Keratinocyte (primary cell): ENCODE data around the gene ZNF423. TPM values are rescaled to one million over a fixed set of nuclear protein-coding genes. Genes with fewer than 3 reads are reported as not detected.

Source experiments
- DNase-seq: peaks from one replicate; pipeline ENCODE4 v3.0.0-alpha.2; 2011; ENCODE audit warnings: low read depth, missing footprints, low spot score
- FAIRE-seq: peaks from 2 replicates; lab custom pipeline; 2011; peaks lifted over from hg19 to GRCh38; lab: Jason Lieb, UNC
- H2AFZ ChIP-seq: 2 replicates; pipeline ENCODE4 v1.6.0; 2012; ENCODE audit warnings: low read length, control low read depth, inconsistent platforms; ENCODE audit not compliant: control insufficient read depth
- H3K27ac ChIP-seq: 2 replicates; pipeline ENCODE4 v1.5.1; 2011; ENCODE audit warnings: low read length; ENCODE audit not compliant: control insufficient read depth, insufficient read depth
- H3K27me3 ChIP-seq: 3 replicates; pipeline ENCODE4 v1.6.0; 2011; ENCODE audit warnings: low read length; ENCODE audit not compliant: control insufficient read depth, insufficient read depth; ENCODE audit errors: extremely low read depth
- H3K36me3 ChIP-seq, 2 experiments: 2 replicates in 1 of 2; 3 replicates in 1 of 2; pipeline ENCODE4 v1.5.1; 2011; ENCODE audit warnings: low read length in 2 of 2, mild to moderate bottlenecking in 1 of 2; ENCODE audit not compliant: control insufficient read depth in 2 of 2, insufficient read depth in 2 of 2; ENCODE audit errors: extremely low read depth in 1 of 2
- H3K4me1 ChIP-seq: 3 replicates; pipeline ENCODE4 v1.5.1; 2011; ENCODE audit warnings: low read length; ENCODE audit not compliant: control insufficient read depth, insufficient read depth; ENCODE audit errors: extremely low read depth
- H3K4me2 ChIP-seq: 3 replicates; pipeline ENCODE4 v1.6.0; 2011; ENCODE audit warnings: low read depth, low read length; ENCODE audit not compliant: control insufficient read depth, insufficient read depth; ENCODE audit errors: extremely low read depth
- H3K4me3 ChIP-seq, 3 experiments: fragments of 200-600 bp in 1 of 3; sonication (generic) in 1 of 3; 2 replicates in 2 of 3; 3 replicates in 1 of 3; pipeline ENCODE4 v1.5.1; 2011 to 2016; ENCODE audit warnings: low read length in 3 of 3, mild to moderate bottlenecking in 3 of 3, control low read depth in 2 of 3, inconsistent platforms in 1 of 3, low read depth in 1 of 3, mixed read lengths in 1 of 3, mixed run types in 1 of 3, moderate library complexity in 1 of 3; ENCODE audit not compliant: control insufficient read depth in 2 of 3, insufficient read depth in 2 of 3; ENCODE audit errors: extremely low read depth in 1 of 3
- H3K79me2 ChIP-seq: 2 replicates; pipeline ENCODE4 v1.6.0; 2012; ENCODE audit warnings: low read length; ENCODE audit not compliant: control insufficient read depth, insufficient read depth
- H3K9ac ChIP-seq: 3 replicates; pipeline ENCODE4 v1.6.0; 2011; ENCODE audit warnings: low read length; ENCODE audit not compliant: control insufficient read depth, insufficient read depth; ENCODE audit errors: extremely low read depth
- H3K9me1 ChIP-seq: 3 replicates; pipeline ENCODE4 v1.6.0; 2011; ENCODE audit warnings: low read length; ENCODE audit not compliant: control insufficient read depth, insufficient read depth; ENCODE audit errors: extremely low read depth
- H3K9me3 ChIP-seq: 2 replicates; pipeline ENCODE4 v1.5.1; 2012; ENCODE audit warnings: low read depth, low read length; ENCODE audit not compliant: control insufficient read depth
- H4K20me1 ChIP-seq: 3 replicates; pipeline ENCODE4 v1.6.0; 2011; ENCODE audit warnings: low read length; ENCODE audit not compliant: control insufficient read depth, insufficient read depth; ENCODE audit errors: extremely low read depth
- CTCF ChIP-seq, 3 experiments: IDR thresholded peaks in 1 of 3; conservative IDR thresholded peaks in 1 of 3; optimal IDR thresholded peaks in 1 of 3; 2 replicates in 2 of 3; 3 replicates in 1 of 3; pipeline versions ENCODE3 to v1.5.1; 2011; ENCODE audit warnings: low read length in 3 of 3, mild to moderate bottlenecking in 3 of 3, moderate library complexity in 2 of 3, control low read depth in 1 of 3, inconsistent platforms in 1 of 3; ENCODE audit not compliant: insufficient read depth in 2 of 3; ENCODE audit errors: extremely low read depth in 1 of 3
- EZH2 ChIP-seq: IDR thresholded peaks from one replicate; pipeline ENCODE4 v1.6.1; 2012; ENCODE audit warnings: inconsistent platforms, mild to moderate bottlenecking, low read length, moderate library complexity
- dilution Hi-C: fragments of 300-500 bp; cut with MboI; formaldehyde crosslinking; loops from one replicate; pipeline ENCODE4 v1.7.0; 2020; ENCODE audit warnings: low sequenced_read_pairs; ENCODE audit not compliant: extremely low pct_ligation_motif_present
- polyA plus RNA-seq, 5 experiments: library from polyadenylated mRNA; depleted of rRNA in 3 of 5; stranded (reverse) in 3 of 5; stranded (forward) in 1 of 5; unstranded in 1 of 5; fragments of >200 nt; gene quantifications; 1 replicate in 1 of 5; 2 replicates in 3 of 5; 3 replicates in 1 of 5; pipeline versions ENCODE4 v1.2.1 to v1.2.3, GENCODE V29; 2011 to 2012; ENCODE audit warnings: missing spikeins in 2 of 5, low read depth in 1 of 5, low replicate concordance in 1 of 5
- small RNA-seq, 3 experiments: library from RNA; depleted of rRNA; stranded (forward); fragments of <200 nt; gene quantifications; one replicate each; pipeline ENCODE3, GENCODE V24; 2012; ENCODE audit warnings: low read depth in 3 of 3, low replicate concordance in 1 of 3; ENCODE audit not compliant: insufficient read length in 3 of 3

ZNF423 gene
- polyA plus RNA-seq, 1 donor (not counting 4 experiments of a cell fraction or from before 2014, with no cell fraction given): 0.05 TPM

- no peaks in the 10 kb centered on the region for H3K36me3 ChIP-seq
- H3K9me3 ChIP-seq: no peaks in the 10 kb centered on the region
- H3K4me2 ChIP-seq: no peak overlapping the region
- no peak for DNase-seq
- no peak for TF ChIP-seq CTCF (optimal IDR thresholded peaks at IDR 0.05 in 1 of 3, IDR thresholded peaks at IDR 0.05 in 1 of 3, conservative IDR thresholded peaks at IDR 0.05 in 1 of 3; ENCODE audit: extremely low read depth in 1 of 3, insufficient read depth in 2 of 3, low read length in 3 of 3)
- FAIRE-seq: no peak
- no peak overlapping the region for H3K9ac ChIP-seq
- no peaks in the 10 kb centered on the region for H3K9me1 ChIP-seq
- H3K4me1 ChIP-seq: no peaks in the 10 kb centered on the region
- H2AFZ ChIP-seq: no peak overlapping the region
- H3K4me3 ChIP-seq: no peak overlapping the region
- H4K20me1 ChIP-seq: no peaks in the 10 kb centered on the region
- peaks cover 5% of the 10 kb centered on the region for H3K27me3 ChIP-seq
- H3K27ac ChIP-seq: no peak overlapping the region
- dilution Hi-C loops: loop anchor here (25.0 kb wide), 1 partner anchor 448 kb away; no protein-coding TSS in a partner anchor
- H3K79me2 ChIP-seq: no peaks in the 10 kb centered on the region
Observed at GRCh38 chr16:49439676-49440075, 416.2 kb downstream of the ZNF423 start.

- FAIRE-seq (no peak), DNase-seq (no peak)
- TF ChIP-seq CTCF (optimal IDR thresholded peaks at IDR 0.05 in 1 of 3, IDR thresholded peaks at IDR 0.05 in 1 of 3, conservative IDR thresholded peaks at IDR 0.05 in 1 of 3; ENCODE audit: extremely low read depth in 1 of 3, insufficient read depth in 2 of 3, low read length in 3 of 3) (no peak), EZH2 (no peak)
- Histone ChIP-seq H3K27ac (no peak overlapping the region), H3K9me1 (no peaks in the 10 kb centered on the region), H3K27me3 (peaks cover 5% of the 10 kb centered on the region), H4K20me1 (no peaks in the 10 kb centered on the region), H3K4me1 (no peaks in the 10 kb centered on the region), H3K36me3 (no peaks in the 10 kb centered on the region), H2AFZ (no peak overlapping the region), H3K4me2 (no peak overlapping the region), H3K4me3 (no peak overlapping the region), H3K9me3 (no peaks in the 10 kb centered on the region), H3K9ac (no peak overlapping the region), H3K79me2 (no peaks in the 10 kb centered on the region)
- dilution Hi-C loops: loop anchor here (25.0 kb wide), 1 partner anchor 448 kb away; no protein-coding TSS in a partner anchor
Observed at GRCh38 chr16:49439050-49439449, 416.9 kb downstream of the ZNF423 start.

Small RNA genes within 50 kb of the gene (small RNA-seq; reads per million reads assigned to genes)
- gene MRPS21P7 (0 reads per million in 3 experiments), gene MRPS21P8 (0 reads per million in 3 experiments)

Other genes with a start within 250 kb of the ZNF423 start
- 19.9 to 28.5 TPM (median 21.4 TPM) in 3 replicates for gene CNEP1R1, start 169.1 kb upstream of the ZNF423 start, polyA plus RNA-seq
- 20.9 to 27.2 TPM (median 23.5 TPM) in 3 replicates for gene HEATR3, start 209.9 kb upstream of the ZNF423 start, polyA plus RNA-seq